ENCODE measurements around the gene ITM2B. TPM values are rescaled to one million over a fixed set of nuclear protein-coding genes. Genes with fewer than 3 reads are reported as not detected.

Gene ITM2B
- polyA plus RNA-seq, 1 donor (not counting 4 experiments of a cell fraction or from before 2014, with no cell fraction given) = 401 TPM

GRCh38 chr13:48246102-48246501 is 13.1 kb downstream of the ITM2B start:
- Histone ChIP-seq H3K9me1 (ENCODE audit: control insufficient read depth, extremely low read depth, insufficient read depth, low read length) (no peaks in the 10 kb centered on the region), H3K27ac (ENCODE audit: control insufficient read depth, insufficient read depth, low read length) (no peak overlapping the region), H3K36me3 (ENCODE audit: control insufficient read depth in 2 of 2, extremely low read depth in 1 of 2, insufficient read depth in 2 of 2, low read length in 2 of 2) (no peaks in the 10 kb centered on the region), H3K9me3 (ENCODE audit: control insufficient read depth, low read depth, low read length) (no peaks in the 10 kb centered on the region), H4K20me1 (ENCODE audit: control insufficient read depth, extremely low read depth, insufficient read depth, low read length) (no peaks in the 10 kb centered on the region), H3K9ac (ENCODE audit: control insufficient read depth, extremely low read depth, insufficient read depth, low read length) (no peak overlapping the region), H3K4me2 (ENCODE audit: control insufficient read depth, extremely low read depth, insufficient read depth, low read depth, low read length) (no peak overlapping the region), H3K79me2 (ENCODE audit: control insufficient read depth, insufficient read depth, low read length) (peaks cover 71% of the 10 kb centered on the region), H3K27me3 (ENCODE audit: control insufficient read depth, extremely low read depth, insufficient read depth, low read length) (no peaks in the 10 kb centered on the region), H3K4me3 (ENCODE audit: control insufficient read depth in 2 of 3, extremely low read depth in 1 of 3, insufficient read depth in 2 of 3, low read depth in 1 of 3, low read length in 3 of 3) (no peak overlapping the region), H2AFZ (ENCODE audit: control insufficient read depth, low read length) (no peak overlapping the region), H3K4me1 (ENCODE audit: control insufficient read depth, extremely low read depth, insufficient read depth, low read length) (no peaks in the 10 kb centered on the region)
- FAIRE-seq (no peak), DNase-seq (ENCODE audit: low read depth, low spot score) (no peak)
- TF ChIP-seq, protein P1, sequence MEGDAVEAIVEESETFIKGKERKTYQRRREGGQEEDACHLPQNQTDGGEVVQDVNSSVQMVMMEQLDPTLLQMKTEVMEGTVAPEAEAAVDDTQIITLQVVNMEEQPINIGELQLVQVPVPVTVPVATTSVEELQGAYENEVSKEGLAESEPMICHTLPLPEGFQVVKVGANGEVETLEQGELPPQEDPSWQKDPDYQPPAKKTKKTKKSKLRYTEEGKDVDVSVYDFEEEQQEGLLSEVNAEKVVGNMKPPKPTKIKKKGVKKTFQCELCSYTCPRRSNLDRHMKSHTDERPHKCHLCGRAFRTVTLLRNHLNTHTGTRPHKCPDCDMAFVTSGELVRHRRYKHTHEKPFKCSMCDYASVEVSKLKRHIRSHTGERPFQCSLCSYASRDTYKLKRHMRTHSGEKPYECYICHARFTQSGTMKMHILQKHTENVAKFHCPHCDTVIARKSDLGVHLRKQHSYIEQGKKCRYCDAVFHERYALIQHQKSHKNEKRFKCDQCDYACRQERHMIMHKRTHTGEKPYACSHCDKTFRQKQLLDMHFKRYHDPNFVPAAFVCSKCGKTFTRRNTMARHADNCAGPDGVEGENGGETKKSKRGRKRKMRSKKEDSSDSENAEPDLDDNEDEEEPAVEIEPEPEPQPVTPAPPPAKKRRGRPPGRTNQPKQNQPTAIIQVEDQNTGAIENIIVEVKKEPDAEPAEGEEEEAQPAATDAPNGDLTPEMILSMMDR (optimal IDR thresholded peaks at IDR 0.05 in 1 of 3, IDR thresholded peaks at IDR 0.05 in 1 of 3, conservative IDR thresholded peaks at IDR 0.05 in 1 of 3; ENCODE audit: extremely low read depth in 1 of 3, insufficient read depth in 2 of 3, low read length in 3 of 3) = no peak
- TF ChIP-seq EZH2 (IDR thresholded peaks at IDR 0.05; ENCODE audit: low read length) = no peak
- dilution Hi-C loops (cut with MboI; ENCODE audit: extremely low pct_ligation_motif_present, low sequenced_read_pairs) = no loop called here

DNA sequence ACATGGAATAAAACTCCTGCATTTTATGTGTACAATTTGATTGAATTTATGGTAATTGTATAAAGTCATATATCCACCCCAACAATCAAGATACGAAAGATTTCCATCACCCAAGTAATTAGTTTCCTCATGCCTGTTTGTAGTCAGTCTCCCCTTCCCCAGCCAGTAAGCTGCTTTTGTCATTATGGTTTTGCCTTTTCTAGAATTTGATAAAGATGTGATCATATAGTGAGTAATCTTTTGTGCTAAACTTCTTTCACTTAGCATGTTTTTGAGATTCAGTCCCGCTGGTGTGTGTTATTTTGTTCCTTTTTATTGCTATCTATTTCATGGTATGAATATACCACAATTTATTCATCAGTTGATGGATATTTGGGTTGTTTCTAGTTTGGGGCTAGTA is 16.0 kb downstream of the ITM2B start:
- no peak overlapping the region for H3K27ac ChIP-seq (ENCODE audit: control insufficient read depth, insufficient read depth, low read length)
- H3K4me3 ChIP-seq (ENCODE audit: control insufficient read depth in 2 of 3, extremely low read depth in 1 of 3, insufficient read depth in 2 of 3, low read depth in 1 of 3, low read length in 3 of 3) = no peak overlapping the region
- no peaks in the 10 kb centered on the region for H3K9me3 ChIP-seq (ENCODE audit: control insufficient read depth, low read depth, low read length)
- no peak overlapping the region for H3K4me2 ChIP-seq (ENCODE audit: control insufficient read depth, extremely low read depth, insufficient read depth, low read depth, low read length)
- H3K36me3 ChIP-seq (ENCODE audit: control insufficient read depth in 2 of 2, extremely low read depth in 1 of 2, insufficient read depth in 2 of 2, low read length in 2 of 2) = peaks cover 2 to 6% of the 10 kb centered on the region in 2 experiments
- H3K9ac ChIP-seq (ENCODE audit: control insufficient read depth, extremely low read depth, insufficient read depth, low read length) = no peak overlapping the region
- H4K20me1 ChIP-seq (ENCODE audit: control insufficient read depth, extremely low read depth, insufficient read depth, low read length) = no peaks in the 10 kb centered on the region
- H3K27me3 ChIP-seq (ENCODE audit: control insufficient read depth, extremely low read depth, insufficient read depth, low read length) = no peaks in the 10 kb centered on the region
- no peaks in the 10 kb centered on the region for H3K4me1 ChIP-seq (ENCODE audit: control insufficient read depth, extremely low read depth, insufficient read depth, low read length)
- dilution Hi-C loops (cut with MboI; ENCODE audit: extremely low pct_ligation_motif_present, low sequenced_read_pairs) = no loop called here
- no peak for FAIRE-seq
- no peaks in the 10 kb centered on the region for H3K9me1 ChIP-seq (ENCODE audit: control insufficient read depth, extremely low read depth, insufficient read depth, low read length)
- peaks cover 66% of the 10 kb centered on the region for H3K79me2 ChIP-seq (ENCODE audit: control insufficient read depth, insufficient read depth, low read length)
- no peak for DNase-seq (ENCODE audit: low read depth, low spot score)
- no peak overlapping the region for H2AFZ ChIP-seq (ENCODE audit: control insufficient read depth, low read length)
- TF ChIP-seq, protein P1 (optimal IDR thresholded peaks at IDR 0.05 in 1 of 3, IDR thresholded peaks at IDR 0.05 in 1 of 3, conservative IDR thresholded peaks at IDR 0.05 in 1 of 3; ENCODE audit: extremely low read depth in 1 of 3, insufficient read depth in 2 of 3, low read length in 3 of 3) = no peak
- TF ChIP-seq EZH2 (IDR thresholded peaks at IDR 0.05; ENCODE audit: low read length) = no peak
